ENCODE data around the gene USP25. TPM values are rescaled to one million over a fixed set of nuclear protein-coding genes. Genes with fewer than 3 reads are reported as not detected.

Gene USP25
- total RNA-seq, 1 donor, result 56.1 TPM

DNA sequence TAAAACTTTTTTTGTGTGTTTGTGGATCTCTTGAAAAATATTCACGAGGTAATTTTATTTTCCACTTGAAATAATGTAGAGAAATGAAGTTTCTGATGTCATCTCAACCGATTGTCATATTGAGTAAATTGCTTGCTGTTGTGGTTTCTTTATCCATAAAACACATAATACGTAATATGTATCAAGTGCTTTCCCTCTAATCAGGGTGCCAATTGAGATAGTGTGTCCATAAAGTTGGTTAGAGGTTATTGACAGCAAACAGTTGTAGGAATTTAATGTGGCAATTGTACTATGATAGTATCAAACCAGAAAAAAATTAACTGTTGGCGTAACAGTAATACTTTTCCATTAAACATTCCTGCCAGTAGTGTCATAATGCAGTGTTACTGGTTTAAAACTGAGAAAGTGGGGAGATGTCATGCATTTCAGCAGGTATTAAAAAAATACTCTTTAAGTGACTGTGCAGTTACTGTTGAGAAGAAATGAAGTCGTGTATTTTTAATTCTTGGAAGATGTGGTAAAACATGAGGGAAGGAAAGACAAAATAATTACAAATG is 38.3 kb downstream of the USP25 start:
- Histone ChIP-seq H3K27ac (ENCODE audit: low read depth, low read length) (no peak overlapping the region), H4K20me1 (ENCODE audit: insufficient read depth, low read length) (no peaks in the 10 kb centered on the region), H3K4me2 (ENCODE audit: insufficient read depth, low read length) (no peak overlapping the region), H3K4me1 (ENCODE audit: insufficient read depth, low read length) (peaks cover 6% of the 10 kb centered on the region), H3K9me3 (ENCODE audit: low read depth, low read length) (no peaks in the 10 kb centered on the region), H3K4me3 (ENCODE audit: insufficient read depth, low read length) (no peak overlapping the region), H3K79me2 (ENCODE audit: insufficient read depth, low read length) (peaks cover 46% of the 10 kb centered on the region), H2AFZ (ENCODE audit: low read length) (no peak overlapping the region), H3K36me3 (ENCODE audit: insufficient read depth, low read length) (no peaks in the 10 kb centered on the region), H3K27me3 (ENCODE audit: insufficient read depth, low read length) (no peaks in the 10 kb centered on the region)
- TF ChIP-seq CTCF (IDR thresholded peaks at IDR 0.05; ENCODE audit: extremely low read depth, low read depth, low read length), result no peak
- DNase-seq (ENCODE audit: insufficient read length, low spot score, missing footprints), result no peak

DNA sequence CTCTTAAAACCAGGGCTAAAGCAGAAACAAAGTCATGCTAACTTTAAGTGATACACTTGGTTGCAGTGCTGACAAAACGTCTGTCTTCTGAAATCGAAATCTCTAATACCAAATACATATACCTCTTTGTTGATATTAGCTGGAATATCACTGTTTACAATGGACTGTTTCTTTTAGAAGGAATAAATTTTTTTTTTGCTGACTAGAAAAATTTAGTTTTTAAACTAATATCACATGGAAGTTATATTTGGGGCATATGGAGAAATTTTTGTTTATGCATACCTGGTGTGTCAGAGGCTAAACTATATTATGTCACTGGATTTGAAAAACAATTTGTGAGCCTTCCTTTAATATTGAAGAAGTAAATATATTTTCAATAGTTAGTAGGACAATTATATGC is 39.1 kb downstream of the USP25 start:
- Histone ChIP-seq H3K9me3 (ENCODE audit: low read depth, low read length) (no peaks in the 10 kb centered on the region), H3K27ac (ENCODE audit: low read depth, low read length) (no peak overlapping the region), H3K4me1 (ENCODE audit: insufficient read depth, low read length) (peaks cover 6% of the 10 kb centered on the region), H2AFZ (ENCODE audit: low read length) (no peak overlapping the region), H3K36me3 (ENCODE audit: insufficient read depth, low read length) (no peaks in the 10 kb centered on the region), H4K20me1 (ENCODE audit: insufficient read depth, low read length) (no peaks in the 10 kb centered on the region), H3K4me3 (ENCODE audit: insufficient read depth, low read length) (no peak overlapping the region), H3K27me3 (ENCODE audit: insufficient read depth, low read length) (no peaks in the 10 kb centered on the region), H3K4me2 (ENCODE audit: insufficient read depth, low read length) (no peak overlapping the region), H3K79me2 (ENCODE audit: insufficient read depth, low read length) (peaks cover 46% of the 10 kb centered on the region)
- no peak for TF ChIP-seq CTCF (IDR thresholded peaks at IDR 0.05; ENCODE audit: extremely low read depth, low read depth, low read length)
- no peak for DNase-seq (ENCODE audit: insufficient read length, low spot score, missing footprints)

DNA sequence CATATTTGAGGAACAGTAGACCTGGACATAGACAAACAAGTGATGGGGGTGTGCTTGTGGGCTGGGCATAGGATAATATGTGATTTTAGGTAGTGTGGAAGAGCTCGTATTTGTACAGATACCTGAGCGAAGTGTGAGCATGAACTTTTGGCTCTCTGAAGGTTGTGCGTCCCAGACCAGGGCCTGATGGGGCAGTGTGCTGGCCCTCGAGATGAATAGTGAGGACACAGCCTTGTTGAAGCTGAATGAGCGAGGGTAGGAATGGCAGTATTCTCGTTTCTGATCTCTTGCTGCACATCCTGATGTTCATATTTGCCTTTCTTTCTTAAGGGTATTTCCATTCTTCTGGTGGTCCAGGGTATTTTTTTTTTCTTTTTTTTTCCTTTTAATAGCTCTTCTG is 41.5 kb downstream of the USP25 start:
- Histone ChIP-seq H2AFZ (ENCODE audit: low read length) (no peak overlapping the region), H3K27ac (ENCODE audit: low read depth, low read length) (no peak overlapping the region), H3K4me3 (ENCODE audit: insufficient read depth, low read length) (no peak overlapping the region), H3K9me3 (ENCODE audit: low read depth, low read length) (no peaks in the 10 kb centered on the region), H3K4me1 (ENCODE audit: insufficient read depth, low read length) (peaks cover 26% of the 10 kb centered on the region), H4K20me1 (ENCODE audit: insufficient read depth, low read length) (no peaks in the 10 kb centered on the region), H3K36me3 (ENCODE audit: insufficient read depth, low read length) (no peaks in the 10 kb centered on the region), H3K4me2 (ENCODE audit: insufficient read depth, low read length) (no peak overlapping the region), H3K27me3 (ENCODE audit: insufficient read depth, low read length) (no peaks in the 10 kb centered on the region), H3K79me2 (ENCODE audit: insufficient read depth, low read length) (peaks cover 42% of the 10 kb centered on the region)
- TF ChIP-seq CTCF (IDR thresholded peaks at IDR 0.05; ENCODE audit: extremely low read depth, low read depth, low read length), result no peak
- no peak for DNase-seq (ENCODE audit: insufficient read length, low spot score, missing footprints)

GRCh38 chr21:15772654-15773053 is 42.9 kb downstream of the USP25 start:
- H4K20me1 ChIP-seq (ENCODE audit: insufficient read depth, low read length), result no peaks in the 10 kb centered on the region
- DNase-seq (ENCODE audit: insufficient read length, low spot score, missing footprints), result no peak
- H2AFZ ChIP-seq (ENCODE audit: low read length), result no peak overlapping the region
- no peak for TF ChIP-seq CTCF (IDR thresholded peaks at IDR 0.05; ENCODE audit: extremely low read depth, low read depth, low read length)
- no peaks in the 10 kb centered on the region for H3K36me3 ChIP-seq (ENCODE audit: insufficient read depth, low read length)
- no peak overlapping the region for H3K4me2 ChIP-seq (ENCODE audit: insufficient read depth, low read length)
- H3K4me3 ChIP-seq (ENCODE audit: insufficient read depth, low read length), result no peak overlapping the region
- H3K4me1 ChIP-seq (ENCODE audit: insufficient read depth, low read length), result peaks cover 32% of the 10 kb centered on the region
- H3K9me3 ChIP-seq (ENCODE audit: low read depth, low read length), result no peaks in the 10 kb centered on the region
- no peaks in the 10 kb centered on the region for H3K27me3 ChIP-seq (ENCODE audit: insufficient read depth, low read length)
- H3K27ac ChIP-seq (ENCODE audit: low read depth, low read length), result no peak overlapping the region
- peaks cover 42% of the 10 kb centered on the region for H3K79me2 ChIP-seq (ENCODE audit: insufficient read depth, low read length)
